GM21360 (cell line): Measurements from ENCODE around the gene GPR148.
A peak's percentile ranks its signal among the peaks of the same experiment; 100 is the strongest.
"Not testable (repeated sequence)": the region's sequence is repeated elsewhere in the genome, so short reads cannot be mapped to it uniquely, and the experiment has no call there.

Experiments used
- ATAC-seq: cut with Tn5 transposase; IDR thresholded peaks from one replicate; pipeline ENCODE4 v1.9.1; 2021; ENCODE audit warnings: mild to moderate bottlenecking, moderate library complexity; ENCODE audit not compliant: unreplicated experiment

Gene GPR148

DNA sequence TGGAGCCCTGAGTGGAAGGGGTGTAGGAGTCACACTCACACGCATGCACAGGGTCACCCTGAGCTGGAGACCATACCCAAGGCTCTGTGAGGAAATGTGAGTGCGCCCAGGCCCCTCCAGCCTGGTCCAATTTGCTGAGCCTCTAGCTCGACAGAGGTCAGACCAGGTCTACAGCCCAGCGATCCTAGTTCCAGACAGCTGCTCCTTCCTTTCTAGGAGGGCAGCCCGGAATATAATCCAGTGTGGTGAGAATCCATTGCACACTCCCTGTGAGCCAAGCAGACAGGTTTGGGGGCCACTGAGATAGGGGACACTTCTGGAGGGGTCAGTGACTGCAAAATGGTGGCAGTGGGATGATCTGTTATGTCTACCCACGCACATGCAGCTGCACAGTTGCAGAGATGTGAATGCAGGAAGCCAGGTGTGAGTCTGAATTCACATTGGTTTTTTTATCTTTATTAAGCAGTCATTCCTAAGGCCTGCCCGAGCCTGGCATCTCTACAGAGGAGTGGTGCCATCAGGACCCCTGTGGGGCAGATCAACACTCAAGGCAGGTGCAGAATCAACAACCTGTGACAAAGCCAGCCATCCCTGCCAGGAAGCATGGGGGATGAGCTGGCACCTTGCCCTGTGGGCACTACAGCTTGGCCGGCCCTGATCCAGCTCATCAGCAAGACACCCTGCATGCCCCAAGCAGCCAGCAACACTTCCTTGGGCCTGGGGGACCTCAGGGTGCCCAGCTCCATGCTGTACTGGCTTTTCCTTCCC is at the start of gene GPR148:
Gene GPR148, plus strand, starts transcription at position 522 of the 768 bp plus-strand sequence. Its CDS starts 82 bp downstream, at position 604.
- ATAC-seq, result no peak

DNA sequence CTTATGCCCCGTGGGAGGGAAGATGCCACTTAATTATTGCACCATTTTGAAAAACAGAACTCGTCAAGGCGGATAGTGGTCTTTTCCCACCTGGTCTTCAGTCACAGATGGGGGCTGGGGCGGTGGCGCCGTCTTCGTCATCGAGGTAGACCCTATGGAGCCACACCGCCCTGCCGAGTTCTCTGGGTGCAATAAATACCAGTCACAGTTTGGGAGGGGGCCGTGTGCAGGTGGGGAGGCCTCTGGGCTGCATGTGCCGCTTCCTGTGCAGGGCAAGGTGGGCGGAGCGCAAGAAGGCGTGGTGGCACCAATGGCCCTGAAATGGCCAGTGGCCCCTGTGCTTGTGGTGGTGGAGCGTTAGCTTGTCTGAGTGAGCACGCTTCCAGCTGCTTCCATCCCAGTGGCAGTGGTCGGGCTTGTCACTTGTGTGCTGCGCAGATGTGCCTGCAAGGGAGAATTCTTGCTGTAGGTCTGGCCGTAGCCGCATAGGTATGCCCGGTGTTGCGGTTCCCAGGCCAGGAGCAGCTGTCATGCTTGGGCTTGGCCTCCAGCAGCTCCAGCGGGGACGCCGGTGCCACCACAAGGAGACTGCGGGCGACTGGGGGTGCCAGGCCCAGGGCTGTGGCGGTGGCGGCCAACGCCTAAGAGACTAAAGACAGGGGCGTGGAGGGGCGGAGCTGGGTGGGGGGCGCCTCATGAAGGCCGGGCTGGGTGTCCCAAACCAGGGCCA is 36.7 kb upstream of the GPR148 start:
- ATAC-seq, result not testable (repeated sequence)

DNA sequence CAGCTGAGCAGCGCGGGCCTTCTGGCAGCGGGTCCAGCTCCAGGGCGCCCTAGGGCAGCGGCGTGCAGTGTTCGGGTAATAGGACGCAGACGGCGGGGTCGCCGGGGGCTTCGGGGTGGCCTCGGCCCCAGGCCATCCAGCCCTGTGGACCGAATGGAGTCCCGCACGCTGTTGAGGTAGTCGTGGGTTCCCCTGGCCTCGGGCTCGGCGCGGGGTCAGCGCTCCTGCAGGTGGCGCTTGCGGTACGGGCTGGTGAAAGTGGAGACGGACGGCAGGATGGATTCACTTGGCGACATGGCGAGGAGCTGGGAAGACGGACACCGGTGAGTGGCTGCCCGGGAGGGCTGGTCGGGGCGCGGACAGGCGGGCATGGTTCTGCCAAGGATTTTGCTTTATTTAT is 35.4 kb upstream of the GPR148 start:
- ATAC-seq, result not testable (repeated sequence)

GRCh38 chr2:130703250-130703649 is 25.6 kb upstream of the GPR148 start:
- not testable (repeated sequence) for ATAC-seq

DNA sequence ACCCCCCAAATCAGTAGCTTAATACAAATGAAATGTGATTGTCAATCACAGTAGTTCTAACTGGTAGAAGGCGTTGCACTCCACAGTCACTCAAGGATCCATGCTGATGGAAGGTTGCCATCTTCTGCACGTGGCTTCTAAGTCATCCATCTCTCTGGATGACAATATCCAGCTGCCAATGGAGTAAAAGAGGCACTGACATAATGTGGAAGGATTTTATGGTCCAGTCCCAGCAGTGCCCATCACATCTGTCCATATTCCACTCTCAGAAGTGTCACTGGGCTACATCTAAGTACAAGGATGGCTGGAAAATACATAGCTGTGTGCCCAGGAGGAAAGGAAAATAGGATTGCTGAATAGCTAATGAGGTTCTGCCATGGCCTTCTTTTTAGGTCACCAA is 14.1 kb upstream of the GPR148 start:
- not testable (repeated sequence) for ATAC-seq

DNA sequence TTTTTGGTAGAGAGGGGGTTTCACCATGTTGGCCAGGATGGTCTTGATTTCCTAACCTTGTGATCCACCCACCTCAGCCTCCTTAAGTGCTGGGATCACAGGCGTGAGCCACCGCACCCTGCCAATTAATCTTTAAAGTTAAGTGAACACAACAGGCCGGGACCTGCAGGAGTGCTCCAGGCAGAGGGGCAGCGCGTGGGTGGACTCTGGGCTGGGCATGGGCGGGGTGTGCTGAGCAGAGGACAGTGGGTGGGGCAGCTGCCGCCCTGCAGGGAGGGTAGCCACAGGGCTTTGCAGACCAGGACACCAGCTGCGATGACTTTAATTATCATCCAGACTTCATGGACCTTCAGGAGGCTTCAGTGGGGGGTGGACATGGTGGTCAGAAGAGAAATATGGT is 8.8 kb upstream of the GPR148 start:
- no peak for ATAC-seq

DNA sequence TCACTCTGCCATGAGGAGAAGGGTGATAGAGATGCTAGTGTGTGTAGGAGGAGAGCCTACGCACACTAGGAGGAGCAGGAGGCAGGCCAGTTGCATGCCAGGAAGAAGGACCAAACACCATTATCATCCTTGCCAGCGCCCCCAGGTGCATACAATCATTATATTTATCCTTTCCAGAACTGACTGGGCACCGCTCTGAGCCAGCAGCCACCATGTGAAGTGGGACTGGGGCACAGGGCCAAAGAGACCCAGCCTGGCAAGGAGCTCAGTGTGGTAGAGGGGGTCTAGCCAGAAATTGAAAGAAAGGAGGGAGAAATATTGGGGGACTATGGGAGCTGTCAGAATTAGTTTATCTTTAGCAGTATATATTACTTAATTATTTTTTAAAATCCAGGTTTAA is 8.3 kb upstream of the GPR148 start:
- no peak for ATAC-seq

- ATAC-seq, result no peak
Observed at GRCh38 chr2:130724455-130724854, 4.4 kb upstream of the GPR148 start.

- no peak for ATAC-seq
Observed at GRCh38 chr2:130726614-130727180, 2.2 kb upstream of the GPR148 start.

GRCh38 chr2:130727286-130727924 is 1.5 kb upstream of the GPR148 start:
- peak; percentile 96 for ATAC-seq

GRCh38 chr2:130728007-130728454 is 839 bp upstream of the GPR148 start:
- ATAC-seq, result no peak

GRCh38 chr2:130729322-130730299 is 741 bp downstream of the GPR148 start:
- no peak for ATAC-seq

DNA sequence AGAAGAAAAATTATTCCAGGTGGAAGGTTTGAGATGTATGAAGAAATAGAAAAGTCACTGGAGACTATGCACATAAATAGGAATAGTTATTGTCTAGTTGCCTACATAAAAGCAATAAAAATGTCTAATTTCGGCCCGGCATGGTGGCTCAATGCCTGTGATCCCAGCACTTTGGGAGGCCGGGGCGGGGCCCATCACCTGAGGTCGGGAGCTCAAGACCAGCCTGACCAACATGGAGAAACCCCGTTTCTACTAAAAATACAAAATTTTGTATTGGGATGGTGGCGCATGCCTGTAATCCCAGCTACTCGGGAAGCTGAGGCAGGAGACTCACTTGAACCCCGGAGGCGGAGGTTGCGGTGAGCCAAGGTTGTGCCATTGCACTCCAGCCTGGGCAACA is 3.4 kb downstream of the GPR148 start:
- not testable (repeated sequence) for ATAC-seq

GRCh38 chr2:130735200-130735599 is 6.3 kb downstream of the GPR148 start:
- no peak for ATAC-seq

DNA sequence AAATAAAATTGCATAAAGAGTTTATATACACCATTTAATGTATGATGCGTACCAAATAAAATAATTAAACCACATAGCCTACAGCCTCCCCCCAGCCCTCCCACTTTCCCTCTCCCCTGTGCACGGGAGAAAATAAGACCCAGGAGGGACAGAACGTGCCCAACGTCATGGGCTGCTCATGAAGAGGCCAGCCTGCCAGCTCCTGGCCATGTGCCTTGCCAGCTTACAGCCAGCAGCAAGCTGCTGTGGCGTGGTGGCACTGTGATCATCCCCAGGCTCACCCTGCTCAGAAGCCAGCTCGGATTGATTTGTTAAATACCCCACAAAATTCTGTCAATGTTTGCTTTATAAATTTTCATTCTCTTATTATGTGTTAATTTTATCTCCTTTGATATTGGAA is 7.6 kb downstream of the GPR148 start:
- no peak for ATAC-seq

DNA sequence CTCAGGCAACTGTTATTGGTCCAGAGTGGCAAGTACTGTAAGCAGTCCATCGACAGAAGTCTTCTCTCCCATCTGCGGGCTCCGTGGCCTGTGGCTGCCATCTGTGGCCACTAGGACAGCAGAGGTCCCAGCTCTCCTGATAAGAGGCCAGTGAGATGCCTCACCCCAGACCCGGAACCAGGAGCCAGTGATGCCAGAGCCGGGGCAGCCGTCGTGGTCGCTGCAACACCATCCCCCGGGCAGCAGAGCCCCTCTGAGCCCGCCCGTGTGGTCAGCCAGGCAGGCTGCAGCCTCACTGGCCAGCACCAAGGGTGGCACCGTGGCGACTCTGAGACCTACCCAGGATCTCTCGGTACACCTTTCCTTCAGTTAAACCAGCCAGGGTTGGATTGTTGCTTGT is 8.7 kb downstream of the GPR148 start:
- no peak for ATAC-seq

- no peak for ATAC-seq
Observed at GRCh38 chr2:130740671-130741070, 11.8 kb downstream of the GPR148 start.

GRCh38 chr2:130743278-130743677 is 14.4 kb downstream of the GPR148 start:
- no peak for ATAC-seq

- no peak for ATAC-seq
Observed at GRCh38 chr2:130744287-130745117, 15.6 kb downstream of the GPR148 start.
